ENCODE data around the gene NGDN.
"Not testable (repeated sequence)": the region's sequence is repeated elsewhere in the genome, so short reads cannot be mapped to it uniquely, and the experiment has no call there.

NGDN gene

GRCh38 chr14:23439107-23439835 lies 30.2 kb upstream of the NGDN start:
- DNase-seq (ENCODE audit: low spot score): no peak

GRCh38 chr14:23441076-23441475 lies 28.4 kb upstream of the NGDN start:
- no peak for DNase-seq (ENCODE audit: low spot score)

- DNase-seq (ENCODE audit: low spot score): no peak
These were observed 26.7 kb upstream of the NGDN start for GRCh38 chr14:23442721-23443356.

GRCh38 chr14:23443411-23443812 lies 26.1 kb upstream of the NGDN start:
- no peak for DNase-seq (ENCODE audit: low spot score)

- no peak for DNase-seq (ENCODE audit: low spot score)
These were observed 25.6 kb upstream of the NGDN start for GRCh38 chr14:23443881-23444280.

- DNase-seq (ENCODE audit: low spot score): no peak
These were observed 25.2 kb upstream of the NGDN start for GRCh38 chr14:23444314-23444713.

GRCh38 chr14:23445773-23446172 lies 23.7 kb upstream of the NGDN start:
- DNase-seq (ENCODE audit: low spot score): no peak

- no peak for DNase-seq (ENCODE audit: low spot score)
These were observed 23.1 kb upstream of the NGDN start for GRCh38 chr14:23446291-23446851.

- DNase-seq (ENCODE audit: low spot score): peak; percentile 30
These were observed 21.8 kb upstream of the NGDN start for GRCh38 chr14:23447361-23448350.

- DNase-seq (ENCODE audit: low spot score): no peak
These were observed 20.2 kb upstream of the NGDN start for GRCh38 chr14:23449314-23449713.

- DNase-seq (ENCODE audit: low spot score): no peak
These were observed 19.1 kb upstream of the NGDN start for GRCh38 chr14:23450379-23450778.

- no peak for DNase-seq (ENCODE audit: low spot score)
These were observed 17.3 kb upstream of the NGDN start for GRCh38 chr14:23452237-23452636.

GRCh38 chr14:23454445-23454856 lies 15.1 kb upstream of the NGDN start:
- DNase-seq (ENCODE audit: low spot score): no peak

GRCh38 chr14:23456883-23457586 lies 12.5 kb upstream of the NGDN start:
- not testable (repeated sequence) for DNase-seq (ENCODE audit: low spot score)

GRCh38 chr14:23457587-23458445 lies 11.7 kb upstream of the NGDN start:
- DNase-seq (ENCODE audit: low spot score): peak; percentile 89

GRCh38 chr14:23460960-23461359 lies 8.5 kb upstream of the NGDN start:
- no peak for DNase-seq (ENCODE audit: low spot score)

GRCh38 chr14:23464700-23465099 lies 4.8 kb upstream of the NGDN start:
- DNase-seq (ENCODE audit: low spot score): no peak

GRCh38 chr14:23465261-23465660 lies 4.2 kb upstream of the NGDN start:
- no peak for DNase-seq (ENCODE audit: low spot score)

GRCh38 chr14:23468704-23469126 lies 788 bp upstream of the NGDN start:
- DNase-seq (ENCODE audit: low spot score): no peak

GRCh38 chr14:23469906-23470403 lies 452 bp downstream of the NGDN start:
- no peak for DNase-seq (ENCODE audit: low spot score)
